Fibroblast of skin of scalp (primary cell): Measurements from ENCODE around the gene VSTM4.
A peak's percentile ranks its signal among the peaks of the same experiment; 100 is the strongest.

Experiments used
- DNase-seq: peaks from one replicate; pipeline ENCODE4 v3.0.0-alpha.2; 2013

The VSTM4 gene

GRCh38 chr10:49141541-49142332, 26.4 kb upstream of the VSTM4 start:
- peak; percentile 45 for DNase-seq

- DNase-seq: peak; percentile 88
Observed at GRCh38 chr10:49140304-49141177, 25.2 kb upstream of the VSTM4 start.

- DNase-seq: peak; percentile 97
Observed at GRCh38 chr10:49139846-49140195, 24.5 kb upstream of the VSTM4 start.

GRCh38 chr10:49139028-49139845, 23.9 kb upstream of the VSTM4 start:
- peak; percentile 92 for DNase-seq

GRCh38 chr10:49138361-49138891, 23.1 kb upstream of the VSTM4 start:
- DNase-seq: peak; percentile 98

- DNase-seq: no peak
Observed at GRCh38 chr10:49136525-49136924, 21.2 kb upstream of the VSTM4 start.

- DNase-seq: peak; percentile 72
Observed at GRCh38 chr10:49135575-49136313, 20.4 kb upstream of the VSTM4 start.

GRCh38 chr10:49134327-49134726, 19.0 kb upstream of the VSTM4 start:
- DNase-seq: no peak

- DNase-seq: no peak
Observed at GRCh38 chr10:49133706-49134248, 18.5 kb upstream of the VSTM4 start, which contains the start of gene FAM170B. FAM170B (minus strand) TSS chr10:49134021; CDS start chr10:49133918, 103 bp downstream.

GRCh38 chr10:49132362-49132737, 17.0 kb upstream of the VSTM4 start:
- DNase-seq: no peak

- DNase-seq: no peak
Observed at GRCh38 chr10:49131507-49132361, 16.4 kb upstream of the VSTM4 start.

- no peak for DNase-seq
Observed at GRCh38 chr10:49129376-49129775, 14.1 kb upstream of the VSTM4 start.

GRCh38 chr10:49128854-49129253, 13.5 kb upstream of the VSTM4 start:
- DNase-seq: no peak

GRCh38 chr10:49123981-49124950, 8.9 kb upstream of the VSTM4 start:
- no peak for DNase-seq

- no peak for DNase-seq
Observed at GRCh38 chr10:49120911-49121310, 5.6 kb upstream of the VSTM4 start.

GRCh38 chr10:49119746-49120145, 4.4 kb upstream of the VSTM4 start:
- peak; percentile 66 for DNase-seq

- DNase-seq: no peak
Observed at GRCh38 chr10:49118430-49119074, 3.2 kb upstream of the VSTM4 start.

GRCh38 chr10:49117376-49118070, 2.2 kb upstream of the VSTM4 start:
- no peak for DNase-seq
